Fibroblast of mammary gland (primary cell): ENCODE measurements around the gene HJV.

Experiments
- DNase-seq: peaks from one replicate; pipeline ENCODE4 v3.0.0-alpha.2; 2010; ENCODE audit warnings: low read depth
- H3K4me3 ChIP-seq: 2 replicates; pipeline ENCODE4 v1.5.1; 2011; ENCODE audit warnings: low read depth, mild to moderate bottlenecking, low read length, moderate library complexity; ENCODE audit not compliant: control insufficient read depth
- CTCF ChIP-seq: conservative IDR thresholded peaks from 2 replicates; pipeline ENCODE4 v1.5.1; 2011; ENCODE audit warnings: low read depth, low read length, inconsistent platforms; ENCODE audit not compliant: control insufficient read depth, insufficient read depth

HJV gene

GRCh38 chr1:145978854-145979745, 42.4 kb downstream of the HJV start:
- TF ChIP-seq CTCF = peak; percentile 31
- DNase-seq = peak; percentile 100
- no peak overlapping the region for H3K4me3 ChIP-seq

GRCh38 chr1:145978471-145978853, 43.1 kb downstream of the HJV start:
- DNase-seq = no peak
- no peak overlapping the region for H3K4me3 ChIP-seq
- TF ChIP-seq CTCF = no peak

- peak; percentile 90 for TF ChIP-seq CTCF
- H3K4me3 ChIP-seq = no peak overlapping the region
- DNase-seq = peak; percentile 84
Observed at GRCh38 chr1:145977486-145978470, 43.8 kb downstream of the HJV start.

GRCh38 chr1:145977016-145977415, 44.5 kb downstream of the HJV start:
- no peak overlapping the region for H3K4me3 ChIP-seq
- no peak for DNase-seq
- TF ChIP-seq CTCF = no peak

- TF ChIP-seq CTCF = no peak
- H3K4me3 ChIP-seq = no peak overlapping the region
- DNase-seq = no peak
Observed at GRCh38 chr1:145975216-145975615, 46.3 kb downstream of the HJV start.

GRCh38 chr1:145974721-145975120, 46.8 kb downstream of the HJV start:
- no peak for DNase-seq
- no peak overlapping the region for H3K4me3 ChIP-seq
- no peak for TF ChIP-seq CTCF
